IPS-18c (cell line): ENCODE data around the gene SGIP1.
"Not testable (repeated sequence)": the region's sequence is repeated elsewhere in the genome, so short reads cannot be mapped to it uniquely, and the experiment has no call there.

Experiments used
- H3K4me3 ChIP-seq: 2 replicates; pipeline ENCODE4 v1.7.0; 2013; ENCODE audit warnings: low read depth, mild to moderate bottlenecking, low read length, moderate library complexity; ENCODE audit not compliant: insufficient read depth
- H3K9me3 ChIP-seq: one replicate; pipeline ENCODE4 v1.6.1; 2013; ENCODE audit warnings: mild to moderate bottlenecking, low read length, moderate library complexity; ENCODE audit not compliant: control insufficient read depth, insufficient read depth

The SGIP1 gene

GRCh38 chr1:66728021-66728420 lies 194.1 kb downstream of the SGIP1 start:
- Histone ChIP-seq H3K4me3 (no peak overlapping the region), H3K9me3 (no peaks in the 10 kb centered on the region)

- not testable (repeated sequence) for H3K4me3 ChIP-seq, H3K9me3 ChIP-seq
These were observed 194.8 kb downstream of the SGIP1 start for GRCh38 chr1:66728716-66729115.

- no peak overlapping the region for H3K4me3 ChIP-seq
- no peaks in the 10 kb centered on the region for H3K9me3 ChIP-seq
These were observed 195.2 kb downstream of the SGIP1 start for GRCh38 chr1:66729119-66729518.

GRCh38 chr1:66729523-66729922 lies 195.6 kb downstream of the SGIP1 start:
- Histone ChIP-seq H3K9me3 (no peaks in the 10 kb centered on the region), H3K4me3 (no peak overlapping the region)

- H3K9me3 ChIP-seq, result no peaks in the 10 kb centered on the region
- no peak overlapping the region for H3K4me3 ChIP-seq
These were observed 196.5 kb downstream of the SGIP1 start for GRCh38 chr1:66730462-66730861.

GRCh38 chr1:66731170-66731865 lies 197.4 kb downstream of the SGIP1 start:
- Histone ChIP-seq H3K9me3 (no peaks in the 10 kb centered on the region), H3K4me3 (no peak overlapping the region)

GRCh38 chr1:66732407-66733166 lies 198.6 kb downstream of the SGIP1 start:
- Histone ChIP-seq H3K4me3 (no peak overlapping the region), H3K9me3 (no peaks in the 10 kb centered on the region)

GRCh38 chr1:66733348-66734017 lies 199.5 kb downstream of the SGIP1 start:
- Histone ChIP-seq H3K4me3 (no peak overlapping the region), H3K9me3 (no peaks in the 10 kb centered on the region)

GRCh38 chr1:66734531-66734930 lies 200.6 kb downstream of the SGIP1 start:
- not testable (repeated sequence) for H3K9me3 ChIP-seq, H3K4me3 ChIP-seq

GRCh38 chr1:66737836-66738235 lies 203.9 kb downstream of the SGIP1 start:
- H3K9me3 ChIP-seq, result no peaks in the 10 kb centered on the region

GRCh38 chr1:66739401-66740157 lies 205.6 kb downstream of the SGIP1 start:
- H3K4me3 ChIP-seq, result no peak overlapping the region

More at GRCh38 chr1:66737836-66738235, 203.9 kb downstream of the SGIP1 start:
- no peak overlapping the region for H3K4me3 ChIP-seq

GRCh38 chr1:66745451-66745850 lies 211.5 kb downstream of the SGIP1 start:
- Histone ChIP-seq H3K4me3 (no peak overlapping the region), H3K9me3 (no peaks in the 10 kb centered on the region)

More at GRCh38 chr1:66739401-66740157, 205.6 kb downstream of the SGIP1 start:
- H3K9me3 ChIP-seq, result no peaks in the 10 kb centered on the region

GRCh38 chr1:66747501-66747900 lies 213.5 kb downstream of the SGIP1 start:
- H3K4me3 ChIP-seq, result no peak overlapping the region
- H3K9me3 ChIP-seq, result no peaks in the 10 kb centered on the region

GRCh38 chr1:66750577-66750976 lies 216.6 kb downstream of the SGIP1 start:
- Histone ChIP-seq H3K9me3 (no peaks in the 10 kb centered on the region), H3K4me3 (no peak overlapping the region)

GRCh38 chr1:66751160-66751559 lies 217.2 kb downstream of the SGIP1 start:
- Histone ChIP-seq H3K4me3 (no peak overlapping the region), H3K9me3 (no peaks in the 10 kb centered on the region)

- H3K9me3 ChIP-seq, result no peaks in the 10 kb centered on the region
- H3K4me3 ChIP-seq, result peak within 1 kb of the TSS; percentile 57
These were observed 218.1 kb downstream of the SGIP1 start, which contains the start of gene DYNLT5 for GRCh38 chr1:66752000-66752592. Gene DYNLT5, plus strand, starts transcription at chr1:66752459. Its CDS starts 2,200 bp downstream, at chr1:66754659.
